IPS-18a (cell line): ENCODE results near the gene CLEC16A.

Experiments used
- H3K27ac ChIP-seq: one replicate; pipeline ENCODE4 v1.5.1; 2013; ENCODE audit warnings: low read length
- H3K27me3 ChIP-seq: one replicate; pipeline ENCODE4 v1.6.1; 2013; ENCODE audit warnings: mild to moderate bottlenecking, low read length; ENCODE audit not compliant: control insufficient read depth, insufficient read depth
- H3K36me3 ChIP-seq: one replicate; pipeline ENCODE4 v1.6.1; 2013; ENCODE audit warnings: low read depth, low read length; ENCODE audit not compliant: control insufficient read depth
- H3K4me1 ChIP-seq: one replicate; pipeline ENCODE4 v1.6.1; 2013; ENCODE audit warnings: low read depth, low read length; ENCODE audit not compliant: control insufficient read depth
- H3K4me3 ChIP-seq: one replicate; pipeline ENCODE4 v1.5.1; 2013; ENCODE audit warnings: low read length
- H3K9ac ChIP-seq: one replicate; pipeline ENCODE4 v1.6.1; 2013; ENCODE audit warnings: mild to moderate bottlenecking, low read length, moderate library complexity
- H3K9me3 ChIP-seq: one replicate; pipeline ENCODE4 v1.6.1; 2013; ENCODE audit warnings: low read depth, low read length; ENCODE audit not compliant: control insufficient read depth

Gene CLEC16A

GRCh38 chr16:10988164-10988803 lies 43.9 kb downstream of the CLEC16A start:
- no peaks in the 10 kb centered on the region for H3K36me3 ChIP-seq
- no peak overlapping the region for H3K27ac ChIP-seq
- H3K9me3 ChIP-seq: no peaks in the 10 kb centered on the region
- H3K4me3 ChIP-seq: no peak overlapping the region
- H3K9ac ChIP-seq: no peak overlapping the region
- no peaks in the 10 kb centered on the region for H3K4me1 ChIP-seq
- no peaks in the 10 kb centered on the region for H3K27me3 ChIP-seq

GRCh38 chr16:10988879-10989278 lies 44.5 kb downstream of the CLEC16A start:
- H3K4me1 ChIP-seq: no peaks in the 10 kb centered on the region

GRCh38 chr16:10989559-10989958 lies 45.2 kb downstream of the CLEC16A start:
- H3K36me3 ChIP-seq: no peaks in the 10 kb centered on the region
- H3K27me3 ChIP-seq: no peaks in the 10 kb centered on the region
- no peak overlapping the region for H3K27ac ChIP-seq
- H3K9me3 ChIP-seq: no peaks in the 10 kb centered on the region
- no peaks in the 10 kb centered on the region for H3K4me1 ChIP-seq
- H3K4me3 ChIP-seq: no peak overlapping the region
- no peak overlapping the region for H3K9ac ChIP-seq

More at GRCh38 chr16:10988879-10989278, 44.5 kb downstream of the CLEC16A start:
- Histone ChIP-seq H3K27ac (no peak overlapping the region), H3K9ac (no peak overlapping the region), H3K9me3 (no peaks in the 10 kb centered on the region), H3K27me3 (no peaks in the 10 kb centered on the region), H3K4me3 (no peak overlapping the region), H3K36me3 (no peaks in the 10 kb centered on the region)

- no peaks in the 10 kb centered on the region for H3K9me3 ChIP-seq
- no peak overlapping the region for H3K4me3 ChIP-seq
- no peaks in the 10 kb centered on the region for H3K4me1 ChIP-seq
- no peak overlapping the region for H3K27ac ChIP-seq
- no peaks in the 10 kb centered on the region for H3K36me3 ChIP-seq
- no peak overlapping the region for H3K9ac ChIP-seq
- H3K27me3 ChIP-seq: no peaks in the 10 kb centered on the region
Observed at GRCh38 chr16:10990378-10990777, 46.0 kb downstream of the CLEC16A start.

- no peaks in the 10 kb centered on the region for H3K36me3 ChIP-seq
- H3K4me1 ChIP-seq: no peaks in the 10 kb centered on the region
Observed at GRCh38 chr16:10992112-10992511, 47.7 kb downstream of the CLEC16A start.

GRCh38 chr16:10992797-10993196 lies 48.4 kb downstream of the CLEC16A start:
- Histone ChIP-seq H3K4me3 (no peak overlapping the region), H3K27me3 (no peaks in the 10 kb centered on the region), H3K27ac (no peak overlapping the region), H3K9me3 (no peaks in the 10 kb centered on the region), H3K36me3 (no peaks in the 10 kb centered on the region), H3K9ac (no peak overlapping the region), H3K4me1 (no peaks in the 10 kb centered on the region)

More at GRCh38 chr16:10992112-10992511, 47.7 kb downstream of the CLEC16A start:
- Histone ChIP-seq H3K4me3 (no peak overlapping the region), H3K27me3 (no peaks in the 10 kb centered on the region), H3K9me3 (no peaks in the 10 kb centered on the region), H3K9ac (no peak overlapping the region), H3K27ac (no peak overlapping the region)

- Histone ChIP-seq H3K4me1 (no peaks in the 10 kb centered on the region), H3K9ac (no peak overlapping the region), H3K4me3 (no peak overlapping the region), H3K27me3 (no peaks in the 10 kb centered on the region), H3K36me3 (no peaks in the 10 kb centered on the region), H3K27ac (no peak overlapping the region), H3K9me3 (no peaks in the 10 kb centered on the region)
Observed at GRCh38 chr16:10993649-10994048, 49.3 kb downstream of the CLEC16A start.

- Histone ChIP-seq H3K9ac (no peak overlapping the region), H3K27me3 (no peaks in the 10 kb centered on the region), H3K36me3 (no peaks in the 10 kb centered on the region), H3K27ac (no peak overlapping the region), H3K4me3 (no peak overlapping the region), H3K4me1 (no peaks in the 10 kb centered on the region), H3K9me3 (no peaks in the 10 kb centered on the region)
Observed at GRCh38 chr16:10994571-10994970, 50.2 kb downstream of the CLEC16A start.

GRCh38 chr16:10995565-10995964 lies 51.2 kb downstream of the CLEC16A start:
- Histone ChIP-seq H3K27me3 (no peaks in the 10 kb centered on the region), H3K27ac (no peak overlapping the region), H3K9me3 (no peaks in the 10 kb centered on the region), H3K4me3 (no peak overlapping the region), H3K9ac (no peak overlapping the region), H3K36me3 (no peaks in the 10 kb centered on the region), H3K4me1 (no peaks in the 10 kb centered on the region)

GRCh38 chr16:10997485-10997884 lies 53.1 kb downstream of the CLEC16A start:
- Histone ChIP-seq H3K4me1 (no peaks in the 10 kb centered on the region), H3K36me3 (no peaks in the 10 kb centered on the region), H3K9me3 (no peaks in the 10 kb centered on the region), H3K4me3 (no peak overlapping the region), H3K9ac (no peak overlapping the region), H3K27ac (no peak overlapping the region), H3K27me3 (no peaks in the 10 kb centered on the region)

- no peak overlapping the region for H3K4me3 ChIP-seq
- H3K9me3 ChIP-seq: no peaks in the 10 kb centered on the region
- no peak overlapping the region for H3K27ac ChIP-seq
- no peaks in the 10 kb centered on the region for H3K4me1 ChIP-seq
- H3K36me3 ChIP-seq: no peaks in the 10 kb centered on the region
- no peaks in the 10 kb centered on the region for H3K27me3 ChIP-seq
- no peak overlapping the region for H3K9ac ChIP-seq
Observed at GRCh38 chr16:10999300-10999699, 54.9 kb downstream of the CLEC16A start.

- Histone ChIP-seq H3K9me3 (no peaks in the 10 kb centered on the region), H3K9ac (no peak overlapping the region), H3K4me1 (no peaks in the 10 kb centered on the region), H3K36me3 (no peaks in the 10 kb centered on the region), H3K27ac (no peak overlapping the region), H3K4me3 (no peak overlapping the region), H3K27me3 (no peaks in the 10 kb centered on the region)
Observed at GRCh38 chr16:11001611-11002010, 57.2 kb downstream of the CLEC16A start.
